Measurements from ENCODE around the gene DCP1B. TPM values are rescaled to one million over a fixed set of nuclear protein-coding genes. Genes with fewer than 3 reads are reported as not detected.
A peak's percentile ranks its signal among the peaks of the same experiment; 100 is the strongest.
"Not testable (repeated sequence)": the region's sequence is repeated elsewhere in the genome, so short reads cannot be mapped to it uniquely, and the experiment has no call there.

The DCP1B gene
- total RNA-seq, 1 donor from 2014 or later, result 19.8 TPM

GRCh38 chr12:1947081-1947480, 57.2 kb downstream of the DCP1B start:
- no peak for DNase-seq (ENCODE audit: low read depth, low spot score)
- H3K4me3 Mint-ChIP-seq, result no peak overlapping the region
- peak overlapping the region; percentile 75 for H3K27ac Mint-ChIP-seq (ENCODE audit: unreplicated experiment)
- no peaks in the 10 kb centered on the region for H3K27me3 Mint-ChIP-seq (ENCODE audit: low read depth)
- TF ChIP-seq CTCF (conservative IDR thresholded peaks at IDR 0.05), result no peak
- H3K36me3 Mint-ChIP-seq (ENCODE audit: low read depth), result peaks cover 51% of the 10 kb centered on the region
- H3K9me3 Mint-ChIP-seq, result peaks cover 5% of the 10 kb centered on the region
- no peaks in the 10 kb centered on the region for H3K4me1 Mint-ChIP-seq

DNA sequence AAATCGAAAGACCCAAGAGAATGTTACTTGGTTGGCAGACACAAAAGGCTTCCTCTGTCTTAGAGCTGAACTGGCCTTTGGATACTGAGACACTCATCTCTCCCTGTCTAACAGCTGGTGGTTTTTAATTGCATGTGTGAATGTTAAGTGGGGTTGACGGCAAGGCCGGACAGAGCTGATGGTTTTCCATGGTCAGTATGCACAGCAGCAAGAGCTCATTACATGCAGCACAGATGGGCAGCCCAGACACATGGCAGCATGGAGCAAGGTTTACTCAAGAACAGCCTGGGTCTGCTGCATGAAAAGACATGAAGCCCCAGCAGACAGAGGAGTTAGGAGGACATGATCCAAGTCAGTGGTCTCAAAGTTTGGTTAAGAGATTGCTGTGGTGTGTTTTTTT, 58.0 kb downstream of the DCP1B start:
- H3K4me3 Mint-ChIP-seq, result no peak overlapping the region
- no peak for DNase-seq (ENCODE audit: low read depth, low spot score)
- peaks cover 54% of the 10 kb centered on the region for H3K36me3 Mint-ChIP-seq (ENCODE audit: low read depth)
- no peaks in the 10 kb centered on the region for H3K27me3 Mint-ChIP-seq (ENCODE audit: low read depth)
- no peaks in the 10 kb centered on the region for H3K4me1 Mint-ChIP-seq
- peaks cover 5% of the 10 kb centered on the region for H3K9me3 Mint-ChIP-seq
- TF ChIP-seq CTCF (conservative IDR thresholded peaks at IDR 0.05), result no peak
- no peak overlapping the region for H3K27ac Mint-ChIP-seq (ENCODE audit: unreplicated experiment)

DNA sequence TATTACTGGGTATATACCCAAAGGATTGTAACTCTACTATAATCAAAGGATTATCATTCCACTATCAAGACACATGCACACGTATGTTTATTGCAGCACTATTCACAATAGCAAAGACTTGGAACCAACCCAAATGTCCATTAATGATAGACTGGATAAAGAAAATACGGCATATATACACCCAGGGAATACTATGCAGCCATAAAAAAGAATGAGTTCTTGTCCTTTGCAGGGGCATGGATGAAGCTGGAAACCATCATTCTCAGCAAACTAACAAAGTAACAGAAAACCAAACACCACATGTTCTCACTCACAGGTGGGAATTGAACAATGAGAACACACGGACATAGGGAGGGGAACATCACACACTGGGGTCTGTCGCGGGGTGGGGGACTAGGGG, 58.8 kb downstream of the DCP1B start:
- H3K9me3 Mint-ChIP-seq; H3K4me1 Mint-ChIP-seq; DNase-seq (ENCODE audit: low read depth, low spot score); H3K4me3 Mint-ChIP-seq; H3K27ac Mint-ChIP-seq (ENCODE audit: unreplicated experiment); H3K27me3 Mint-ChIP-seq (ENCODE audit: low read depth): not testable (repeated sequence)
- peaks cover 57% of the 10 kb centered on the region for H3K36me3 Mint-ChIP-seq (ENCODE audit: low read depth)

GRCh38 chr12:1939801-1940607, 64.3 kb downstream of the DCP1B start:
- peak; percentile 100 for TF ChIP-seq CTCF (conservative IDR thresholded peaks at IDR 0.05)
- Mint-ChIP-seq H3K27ac (ENCODE audit: unreplicated experiment) (no peak overlapping the region), H3K4me1 (peaks cover 5% of the 10 kb centered on the region), H3K27me3 (ENCODE audit: low read depth) (no peaks in the 10 kb centered on the region), H3K36me3 (ENCODE audit: low read depth) (peaks cover 33% of the 10 kb centered on the region), H3K9me3 (peaks cover 1% of the 10 kb centered on the region), H3K4me3 (no peak overlapping the region)
- peak; percentile 92 for DNase-seq (ENCODE audit: low read depth, low spot score)

- Mint-ChIP-seq H3K36me3 (ENCODE audit: low read depth) (peaks cover 28% of the 10 kb centered on the region), H3K4me3 (no peak overlapping the region), H3K9me3 (no peaks in the 10 kb centered on the region), H3K27me3 (ENCODE audit: low read depth) (no peaks in the 10 kb centered on the region), H3K4me1 (peaks cover 5% of the 10 kb centered on the region), H3K27ac (ENCODE audit: unreplicated experiment) (no peak overlapping the region)
- TF ChIP-seq CTCF (conservative IDR thresholded peaks at IDR 0.05), result no peak
- DNase-seq (ENCODE audit: low read depth, low spot score), result no peak
These were observed 64.9 kb downstream of the DCP1B start for GRCh38 chr12:1939331-1939730.

GRCh38 chr12:1937481-1938224, 66.6 kb downstream of the DCP1B start:
- TF ChIP-seq CTCF (conservative IDR thresholded peaks at IDR 0.05), result no peak
- peaks cover 15% of the 10 kb centered on the region for H3K4me1 Mint-ChIP-seq
- no peak for DNase-seq (ENCODE audit: low read depth, low spot score)
- H3K4me3 Mint-ChIP-seq, result no peak overlapping the region
- H3K36me3 Mint-ChIP-seq (ENCODE audit: low read depth), result peaks cover 11% of the 10 kb centered on the region
- H3K27me3 Mint-ChIP-seq (ENCODE audit: low read depth), result no peaks in the 10 kb centered on the region
- H3K27ac Mint-ChIP-seq (ENCODE audit: unreplicated experiment), result peak overlapping the region; percentile 83
- no peaks in the 10 kb centered on the region for H3K9me3 Mint-ChIP-seq

Measured in neural crest cell (in vitro differentiated cells).